ENCODE data around the gene TXNRD2.

DNA sequence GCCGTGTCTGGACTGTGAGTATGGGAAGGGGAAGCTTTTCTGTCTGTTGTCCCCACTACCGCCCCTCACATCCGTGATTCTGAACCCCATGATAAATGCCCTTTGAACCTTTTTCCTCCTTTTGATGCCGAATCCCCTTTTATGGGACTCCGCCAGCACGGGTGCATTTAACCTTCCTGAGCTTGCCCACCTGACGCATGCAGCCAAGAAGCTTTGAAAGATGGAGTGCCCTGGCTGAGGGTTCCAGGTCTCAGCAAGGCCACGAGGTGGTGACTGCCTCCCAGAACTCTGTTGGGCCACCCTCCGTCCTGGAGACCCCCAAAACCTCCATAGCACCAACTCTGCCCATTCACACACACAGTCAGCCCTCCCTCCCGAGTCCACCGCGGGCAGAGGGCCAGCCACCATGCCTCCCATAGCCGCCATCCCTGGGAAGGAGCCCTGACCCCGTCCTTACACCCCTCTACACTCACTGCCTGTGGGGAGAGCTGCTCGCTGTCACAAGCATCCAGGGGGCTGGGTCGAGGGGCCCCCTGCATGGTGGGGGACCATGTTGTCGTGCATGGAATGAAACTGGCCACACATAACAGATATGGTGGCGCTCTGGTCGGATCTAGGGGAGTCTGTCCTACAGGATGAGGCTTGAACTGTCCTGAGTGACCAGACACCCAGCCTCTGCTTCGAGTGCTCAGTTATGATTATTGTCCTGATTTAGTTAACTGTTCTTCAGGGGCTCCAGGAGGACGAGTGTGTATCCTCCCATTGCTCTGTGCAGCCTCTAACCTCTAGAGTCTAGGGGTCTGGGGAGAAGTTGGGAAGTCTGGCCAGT, 868 bp downstream of the TXNRD2 start:
- no peak for TF ChIP-seq CTCF (IDR thresholded peaks at IDR 0.05)
- TF ChIP-seq POLR2A (IDR thresholded peaks at IDR 0.05), result no peak
- no peak for TF ChIP-seq POLR2AphosphoS5 (IDR thresholded peaks at IDR 0.05)
